DMS 273 treated with DMSO at 0.1 percent for 48 hours (cell line): Measurements from ENCODE around the gene IRS2.
A peak's percentile ranks its signal among the peaks of the same experiment; 100 is the strongest.
"Not testable (repeated sequence)": the region's sequence is repeated elsewhere in the genome, so short reads cannot be mapped to it uniquely, and the experiment has no call there.

Experiments
- DNase-seq: peaks from one replicate; lab custom pipeline; 2025; lab: John Stamatoyannopoulos, UW

Gene IRS2

DNA sequence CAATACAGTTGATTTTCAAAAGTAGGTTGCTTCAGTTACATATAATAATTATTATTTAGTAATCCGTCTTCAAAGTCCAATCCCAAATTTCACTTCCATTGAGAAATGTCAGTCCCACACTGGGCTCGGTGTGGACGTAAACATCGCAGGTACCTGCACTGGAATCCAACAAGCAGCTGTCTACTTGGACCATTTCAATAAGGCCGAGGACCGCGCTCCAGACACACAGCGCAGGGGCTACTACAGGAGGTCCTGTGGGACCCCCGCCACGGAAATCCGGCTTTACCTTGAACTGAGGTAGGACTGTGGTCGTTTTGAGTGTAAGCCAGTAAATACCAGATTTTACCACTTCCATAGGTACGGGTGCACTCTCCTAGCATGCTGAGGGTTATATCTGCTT, 30.8 kb downstream of the IRS2 start:
- DNase-seq = no peak

DNA sequence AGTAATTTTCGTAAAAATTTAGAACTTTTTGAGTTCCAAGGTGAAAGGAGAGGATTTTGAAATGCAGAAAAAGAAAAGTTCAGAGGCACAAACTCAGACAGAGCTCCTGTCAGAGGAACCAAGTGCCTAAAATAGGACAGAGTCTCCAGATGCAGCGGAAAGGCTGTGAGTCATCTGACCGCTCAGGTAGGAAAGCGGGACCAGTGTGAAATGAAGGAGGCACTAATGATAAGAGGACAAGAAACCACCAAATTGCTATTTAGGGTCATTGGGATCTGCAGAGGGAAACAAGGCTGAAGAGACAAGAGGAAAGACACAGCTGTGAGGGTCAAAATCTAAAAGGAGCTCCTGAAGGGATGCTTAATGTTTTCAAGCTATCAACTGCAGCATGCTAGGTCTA, 34.9 kb downstream of the IRS2 start:
- DNase-seq = no peak

DNA sequence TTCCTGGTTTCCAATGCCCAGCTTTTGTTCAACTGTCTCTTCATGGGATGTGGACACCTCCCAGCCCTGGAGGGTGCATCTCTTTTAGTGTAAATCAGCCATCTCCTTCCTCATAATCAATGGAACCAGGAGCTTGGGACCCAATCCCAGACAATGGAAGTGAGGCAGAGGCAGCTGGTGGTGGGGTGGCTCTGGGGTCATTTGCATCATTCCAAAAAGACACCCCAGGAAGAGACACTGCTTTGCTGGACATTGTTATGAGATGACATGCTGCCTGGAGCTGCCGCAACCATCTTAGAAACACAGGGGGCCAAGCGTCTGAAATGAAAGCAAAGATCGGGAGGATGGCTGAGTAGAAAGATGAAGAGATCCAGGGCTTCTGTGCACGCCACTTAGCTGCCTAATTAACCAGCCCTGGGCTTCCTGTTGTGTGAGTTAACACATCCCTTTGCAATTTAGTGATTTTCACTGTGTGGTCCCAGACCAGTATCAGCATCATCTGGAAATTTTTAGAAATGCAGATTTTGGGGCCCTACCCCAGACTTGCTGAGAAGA, 36.1 kb downstream of the IRS2 start:
- DNase-seq = no peak

DNA sequence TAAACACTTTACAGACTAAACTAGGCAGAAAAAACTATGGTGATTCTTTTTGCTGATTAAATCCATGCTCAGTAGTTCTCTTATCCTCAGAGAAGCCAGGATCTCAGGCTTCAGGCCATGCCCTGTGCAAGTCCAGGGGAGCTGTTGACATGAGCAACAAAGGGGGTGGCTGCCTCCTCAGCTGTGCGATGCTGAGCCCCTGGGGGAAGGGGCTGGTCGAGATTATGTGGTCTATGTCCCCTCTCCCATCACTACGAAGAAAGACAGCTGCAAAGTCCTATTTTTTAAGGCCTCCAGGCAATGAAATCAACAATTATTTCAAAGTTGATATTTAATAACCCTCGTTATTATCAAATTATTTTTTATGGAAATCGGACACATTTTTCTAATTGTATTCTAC, 37.0 kb downstream of the IRS2 start:
- DNase-seq = no peak

DNA sequence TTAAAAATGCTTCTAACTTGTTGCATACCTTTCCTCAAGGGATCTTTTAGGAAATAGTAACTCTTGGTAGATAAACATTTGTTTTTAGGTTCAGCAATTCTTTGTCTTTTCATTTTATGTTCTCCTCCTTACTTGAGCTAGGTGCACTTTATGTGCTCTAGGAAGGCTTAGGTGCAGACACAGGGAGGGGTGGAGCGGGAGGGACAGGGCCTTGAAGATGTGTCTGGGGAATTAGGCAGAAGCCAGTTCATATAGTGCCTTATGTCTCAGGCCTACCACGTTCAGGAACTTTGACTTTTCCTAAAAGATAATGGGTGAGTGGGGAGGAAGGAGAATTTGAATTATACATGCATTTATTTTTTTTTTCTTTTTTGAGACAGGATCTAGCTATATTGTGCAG, 37.7 kb downstream of the IRS2 start:
- DNase-seq = no peak

DNA sequence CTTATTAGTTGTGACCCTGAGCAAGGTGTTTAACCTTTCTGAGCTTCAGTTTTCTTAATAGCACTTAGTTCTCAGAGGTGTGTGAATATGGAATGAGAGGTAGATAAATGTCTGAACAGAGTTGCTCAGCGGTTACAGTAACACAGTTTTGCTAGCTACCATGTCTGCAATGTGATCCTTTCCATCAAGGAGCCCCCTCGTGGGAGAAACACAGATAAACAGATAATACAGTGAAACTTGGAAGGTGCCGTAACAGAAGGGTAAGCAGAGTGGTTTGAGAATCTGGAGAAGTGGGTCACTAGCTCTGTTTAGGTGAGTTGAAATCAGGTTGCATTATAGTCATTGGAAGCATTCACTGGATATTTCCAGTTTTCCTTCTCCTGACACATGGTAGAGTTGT, 38.9 kb downstream of the IRS2 start:
- no peak for DNase-seq

DNA sequence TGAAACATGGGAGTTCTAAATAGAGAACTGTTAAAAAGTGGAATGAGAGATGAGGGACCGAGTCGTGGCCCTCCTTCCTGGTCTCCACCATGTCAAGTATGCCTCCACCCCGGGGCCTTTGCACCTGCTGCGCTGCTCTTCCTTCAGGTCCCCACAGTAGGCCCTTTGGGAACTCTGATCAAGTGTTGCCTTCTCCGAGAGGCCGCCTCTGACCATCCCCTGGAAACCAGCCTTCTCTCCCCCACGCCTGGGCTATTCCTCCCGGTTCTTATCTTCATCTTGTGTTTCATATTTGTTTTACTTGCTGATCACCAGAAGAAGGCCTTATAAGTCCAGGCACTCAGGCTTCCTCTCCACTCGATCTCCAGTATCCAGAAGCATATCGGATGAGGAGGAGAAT, 40.0 kb downstream of the IRS2 start:
- DNase-seq = no peak

DNA sequence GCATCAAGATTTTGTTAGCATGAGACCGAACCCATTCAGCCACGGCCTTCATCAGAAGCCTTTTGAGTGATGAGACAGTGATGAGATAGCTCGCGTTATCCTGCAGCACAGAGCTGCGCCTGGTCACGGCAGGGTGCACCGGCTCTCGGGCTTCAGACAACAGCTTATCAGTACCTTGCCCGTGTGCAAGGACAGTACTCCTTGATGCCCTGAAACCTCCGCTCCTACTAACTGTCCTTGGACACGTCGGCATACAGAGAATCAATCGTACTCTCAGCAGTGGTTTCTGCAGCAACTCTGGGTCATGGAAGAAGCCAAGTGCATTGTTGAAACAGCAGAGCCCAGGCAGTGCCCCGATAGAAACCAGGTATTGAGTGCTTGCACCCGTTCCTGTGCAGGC, 40.7 kb downstream of the IRS2 start:
- DNase-seq = no peak

DNA sequence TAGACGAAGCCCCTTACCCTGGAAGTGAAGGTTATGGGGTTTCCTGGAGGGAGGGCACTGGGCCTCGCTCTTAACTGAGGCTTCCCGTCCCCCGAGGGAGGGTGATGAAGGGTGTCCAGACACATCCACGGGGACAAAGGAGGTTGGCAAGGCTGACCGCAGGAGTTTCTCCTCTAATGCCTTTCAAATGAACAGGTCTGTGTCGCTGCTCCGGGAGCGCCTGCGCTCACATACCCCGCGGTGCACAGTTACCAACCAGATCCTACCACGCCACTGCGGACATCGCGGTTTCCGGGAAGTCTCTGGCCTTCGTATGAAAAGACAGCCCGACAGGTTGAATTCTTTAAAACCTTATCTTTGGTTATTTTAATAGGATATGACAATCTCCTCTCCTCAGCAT, 41.3 kb downstream of the IRS2 start:
- no peak for DNase-seq

DNA sequence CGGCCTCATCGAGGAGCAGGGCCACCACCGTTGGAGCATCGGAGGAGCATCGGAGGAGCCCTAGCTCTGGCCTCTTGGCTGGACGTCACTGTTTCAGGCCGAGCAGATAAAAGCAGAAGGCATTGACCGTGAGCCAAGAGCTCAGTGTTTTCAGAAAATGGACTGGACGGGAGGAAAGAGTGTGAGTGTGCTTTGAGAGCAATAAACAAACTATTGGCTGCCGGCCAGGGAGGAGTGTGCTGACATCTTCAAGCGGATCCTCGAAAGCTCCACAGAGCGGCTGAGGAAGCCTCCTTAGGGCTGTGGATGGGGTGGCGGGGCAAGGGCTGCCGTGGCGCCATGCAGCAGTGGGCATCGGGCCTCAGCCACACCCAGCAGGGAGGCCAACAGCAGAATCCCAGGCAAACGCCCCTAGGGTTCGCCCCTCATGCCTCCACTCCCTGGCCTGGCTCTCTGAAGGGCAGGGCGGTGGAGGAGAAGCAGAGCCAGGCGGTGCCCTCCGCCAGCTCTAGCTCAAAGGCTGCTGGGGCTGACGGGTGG, 41.8 kb downstream of the IRS2 start:
- no peak for DNase-seq

DNA sequence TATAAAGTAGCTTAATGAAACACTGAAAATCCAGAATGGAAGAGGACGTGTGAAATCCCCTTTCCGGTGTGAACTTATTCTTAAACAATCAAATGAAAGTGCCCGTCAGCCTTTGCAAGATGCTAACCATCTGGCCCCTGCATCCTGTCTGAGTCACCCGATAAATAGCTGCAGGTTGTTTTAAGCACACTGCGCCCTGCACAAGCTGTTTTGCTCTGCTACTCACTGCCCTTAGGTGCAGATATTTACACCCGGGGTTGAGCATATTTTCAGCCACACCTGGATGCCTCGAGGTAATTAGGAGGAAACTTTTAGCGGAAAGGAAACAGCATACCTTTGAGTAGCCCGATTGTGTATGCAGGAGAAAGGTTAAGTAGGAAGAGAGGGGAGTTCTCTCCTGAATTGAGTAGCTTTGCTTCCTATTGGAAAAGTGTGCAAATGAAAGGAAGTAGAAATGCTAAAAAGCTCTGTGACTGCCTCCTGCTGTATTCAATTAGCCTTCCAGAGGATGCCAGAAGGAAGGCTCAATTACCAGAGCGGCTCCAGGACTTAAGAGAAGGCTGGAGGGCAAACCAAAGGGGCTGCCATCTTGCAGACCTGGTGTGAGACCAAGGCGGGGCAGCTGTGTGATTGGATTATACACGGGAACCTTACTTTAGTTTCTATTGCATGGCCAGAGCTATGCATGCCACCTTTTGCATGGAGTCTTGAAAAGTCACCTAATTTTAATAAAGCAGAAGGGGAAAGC, 42.5 kb downstream of the IRS2 start:
- peak; percentile 53 for DNase-seq

DNA sequence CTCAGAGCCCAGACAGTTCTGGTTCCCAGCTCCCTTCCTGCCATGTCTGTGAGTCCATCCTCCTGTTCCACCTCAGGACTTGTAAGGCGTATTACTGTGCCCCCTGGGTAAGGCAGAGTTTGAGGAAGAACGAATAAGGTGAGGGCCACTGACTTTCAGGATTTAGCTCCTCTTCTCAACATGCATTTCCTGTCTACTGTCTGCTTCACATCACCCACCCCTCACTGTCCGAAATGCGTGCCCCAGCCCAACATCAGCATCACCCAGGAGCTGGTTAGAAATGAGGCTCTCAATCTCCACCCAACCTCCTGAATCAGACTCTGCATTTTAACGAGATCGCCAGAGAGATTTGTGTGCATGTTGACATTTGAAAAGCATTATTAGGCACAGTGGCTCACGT, 44.4 kb downstream of the IRS2 start:
- DNase-seq = no peak

DNA sequence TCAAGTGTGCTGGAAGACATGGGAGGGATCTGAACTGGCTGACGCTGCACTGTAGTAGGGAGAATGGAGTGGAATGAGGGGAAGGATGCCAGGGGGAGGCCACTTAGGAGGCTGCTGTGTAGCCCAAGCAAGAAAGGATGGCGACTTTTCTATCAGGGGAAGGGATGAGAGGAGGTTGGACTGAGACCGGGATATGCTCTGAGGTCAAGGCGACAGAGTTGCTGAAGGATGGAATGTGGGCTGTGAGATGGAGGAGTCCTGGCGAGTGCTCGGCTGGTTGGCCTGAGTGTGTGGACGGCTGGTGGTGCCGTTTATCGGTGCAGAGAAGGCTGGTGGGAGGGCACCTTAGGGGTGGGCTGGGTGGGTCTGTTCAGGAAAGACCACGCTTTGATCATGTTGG, 45.7 kb downstream of the IRS2 start:
- no peak for DNase-seq

DNA sequence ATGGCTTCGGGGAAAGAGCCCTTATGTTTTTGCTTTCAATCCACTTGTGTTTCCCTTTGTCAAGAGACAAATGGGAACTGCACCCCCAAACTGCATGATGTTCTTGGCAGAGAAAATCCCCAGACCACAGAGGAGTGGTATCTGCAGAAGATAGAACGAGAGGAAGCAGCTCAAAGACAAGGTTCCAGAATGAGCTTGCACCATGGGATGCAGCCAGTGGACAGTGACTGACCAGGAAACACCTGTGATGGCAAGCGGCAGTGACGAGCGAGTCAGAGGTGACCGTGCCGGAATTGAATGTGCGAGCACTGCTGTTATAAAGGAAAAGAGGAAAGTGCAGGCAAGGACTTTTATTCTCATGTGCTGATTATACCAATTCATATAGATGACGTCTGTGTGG, 46.3 kb downstream of the IRS2 start:
- no peak for DNase-seq

DNA sequence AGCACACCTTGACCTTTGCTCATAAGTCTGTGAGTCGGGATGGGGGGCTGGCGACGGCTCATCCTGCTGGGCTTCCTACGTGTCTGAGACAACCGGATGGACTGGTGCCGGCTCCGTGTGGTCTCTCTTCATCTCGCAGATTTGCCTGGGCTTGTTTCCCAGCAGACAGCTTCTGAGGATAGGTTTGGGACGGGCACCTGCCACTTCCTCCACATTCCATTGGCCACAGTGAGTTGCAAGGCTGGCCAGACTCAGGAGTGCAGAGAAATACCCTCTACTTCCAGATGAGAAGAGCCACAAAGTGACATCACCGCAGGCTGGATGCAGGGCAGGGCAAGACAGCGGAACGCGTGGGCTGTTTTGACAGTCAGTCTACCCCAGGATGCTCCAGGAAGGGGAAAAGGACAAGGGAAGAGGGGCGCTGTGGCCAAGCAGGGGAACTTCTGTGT, 48.1 kb downstream of the IRS2 start:
- no peak for DNase-seq

DNA sequence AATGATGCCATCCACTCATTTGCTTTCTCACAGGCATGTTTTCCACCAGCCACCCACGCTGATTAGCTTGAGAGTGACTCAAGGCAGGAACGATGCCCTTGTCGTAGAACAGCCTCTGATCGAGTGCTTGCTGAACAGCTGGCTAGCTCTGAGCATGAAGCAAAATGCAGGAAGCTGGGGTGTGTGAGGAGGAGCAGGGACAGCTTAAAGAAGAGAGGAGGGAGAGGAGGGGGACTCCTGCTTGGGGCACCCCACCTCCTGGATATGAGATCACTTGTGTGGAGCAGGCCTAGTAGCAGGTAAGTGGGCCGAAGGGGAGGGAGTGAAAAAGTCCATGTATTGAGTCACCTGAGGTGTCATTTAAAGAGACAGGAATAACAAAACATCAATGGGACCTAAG, 48.8 kb downstream of the IRS2 start:
- DNase-seq = no peak

DNA sequence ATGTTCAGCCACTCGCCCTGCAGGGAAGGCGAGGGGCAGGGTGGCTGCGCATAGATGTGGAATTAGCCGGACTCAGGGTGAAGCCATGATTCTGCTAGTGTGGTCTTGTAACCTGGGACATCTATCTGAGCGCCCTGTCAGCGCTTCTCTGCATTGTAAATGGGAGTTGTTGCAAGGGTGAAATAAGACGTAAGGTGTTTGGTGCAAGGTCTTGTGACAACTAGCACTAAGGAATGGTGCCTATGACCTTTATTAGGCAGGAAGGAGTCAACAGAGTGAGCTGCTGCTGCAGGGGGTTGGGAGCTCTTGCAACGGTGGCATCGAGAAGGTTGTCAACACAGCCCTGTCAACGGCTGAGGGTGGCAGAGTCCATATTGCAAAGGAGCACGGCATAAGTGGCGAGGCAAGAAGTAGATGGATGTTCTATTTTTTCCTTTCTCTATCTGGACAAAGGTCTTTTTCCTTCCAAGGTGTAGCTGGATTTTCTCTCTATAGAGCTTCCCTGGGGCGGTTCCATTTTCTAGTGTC, 49.3 kb downstream of the IRS2 start:
- no peak for DNase-seq

DNA sequence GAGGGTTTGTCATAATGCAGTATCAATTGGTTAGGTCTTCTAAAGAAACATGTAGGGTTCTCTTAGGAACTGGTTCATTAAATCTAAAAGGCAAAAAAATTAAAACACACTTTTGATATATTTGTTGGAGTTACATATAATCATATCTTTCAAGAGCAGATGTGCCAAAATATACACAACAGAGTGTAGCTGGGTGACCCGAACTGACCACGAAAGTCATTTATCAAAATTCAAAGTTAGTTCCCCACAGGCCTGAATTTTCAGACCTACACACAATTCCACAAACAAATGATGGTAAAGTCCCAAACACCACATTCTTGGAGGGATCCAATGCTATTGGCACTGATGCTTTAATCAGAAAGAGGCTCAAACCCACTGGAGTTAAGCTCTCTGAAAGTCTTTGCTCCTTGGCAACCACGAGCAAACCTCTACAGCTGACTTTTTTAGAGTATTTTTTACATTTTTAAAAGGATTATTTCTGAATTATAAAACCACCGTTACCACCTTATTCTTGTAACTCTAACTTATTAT, 50.9 kb downstream of the IRS2 start:
- DNase-seq = no peak

DNA sequence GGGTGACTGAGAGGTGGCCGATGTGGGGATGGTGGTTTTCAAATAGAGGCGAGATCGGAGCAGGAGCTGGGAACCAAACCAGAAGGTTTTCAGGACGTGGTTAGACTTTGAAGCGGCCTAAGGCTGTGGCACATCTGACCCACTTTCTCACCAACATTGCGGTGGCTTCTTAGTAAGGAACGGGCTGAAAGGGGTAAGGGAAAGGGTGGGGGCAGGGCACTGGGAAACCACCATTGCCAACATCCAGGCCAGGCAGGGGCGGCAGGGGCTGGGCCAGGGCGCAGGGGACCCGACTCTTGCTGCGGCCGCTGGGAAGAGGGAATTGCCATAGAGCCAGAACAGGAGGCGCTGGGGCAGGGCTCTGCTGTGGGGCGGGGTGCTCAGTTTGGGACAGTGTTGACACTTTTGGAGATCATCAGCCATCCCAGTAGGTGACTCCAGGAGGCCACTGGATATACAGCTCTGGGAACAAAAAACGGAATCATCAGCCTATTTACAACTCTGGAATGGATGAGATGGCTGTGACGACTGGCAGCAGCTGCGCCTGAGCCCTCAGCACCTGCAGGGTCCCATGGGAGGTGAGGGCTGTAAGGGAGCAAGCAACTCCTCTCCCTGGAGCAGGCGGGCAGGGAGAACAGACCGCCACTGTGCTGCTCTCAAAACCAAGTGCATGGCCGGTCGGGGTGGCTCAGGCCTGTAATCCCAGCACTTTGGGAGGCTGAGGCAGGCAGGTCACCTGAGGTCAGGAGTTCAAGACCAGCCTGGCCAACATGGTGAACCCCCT, 52.2 kb downstream of the IRS2 start:
- DNase-seq = no peak

DNA sequence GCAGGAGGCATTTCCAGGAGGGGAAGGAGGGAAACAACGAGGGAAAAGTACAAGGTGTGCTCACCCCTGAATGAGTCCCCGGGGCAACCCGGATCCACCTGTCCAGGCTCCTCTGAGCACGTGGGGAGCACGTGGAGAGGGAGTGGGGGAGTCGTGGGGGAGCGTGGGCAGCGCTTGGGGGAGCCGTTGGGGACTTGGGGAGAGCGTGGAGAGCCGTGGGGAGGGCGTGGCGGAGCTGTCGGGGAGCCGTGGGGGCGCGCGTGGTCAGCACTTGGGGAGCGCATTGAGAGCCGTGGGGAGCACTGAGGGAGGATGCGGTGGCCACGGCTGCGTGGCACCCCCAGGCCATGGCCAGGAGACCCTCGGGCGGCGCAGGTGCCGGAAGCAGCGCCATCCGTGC, 52.8 kb downstream of the IRS2 start:
- DNase-seq = no peak

DNA sequence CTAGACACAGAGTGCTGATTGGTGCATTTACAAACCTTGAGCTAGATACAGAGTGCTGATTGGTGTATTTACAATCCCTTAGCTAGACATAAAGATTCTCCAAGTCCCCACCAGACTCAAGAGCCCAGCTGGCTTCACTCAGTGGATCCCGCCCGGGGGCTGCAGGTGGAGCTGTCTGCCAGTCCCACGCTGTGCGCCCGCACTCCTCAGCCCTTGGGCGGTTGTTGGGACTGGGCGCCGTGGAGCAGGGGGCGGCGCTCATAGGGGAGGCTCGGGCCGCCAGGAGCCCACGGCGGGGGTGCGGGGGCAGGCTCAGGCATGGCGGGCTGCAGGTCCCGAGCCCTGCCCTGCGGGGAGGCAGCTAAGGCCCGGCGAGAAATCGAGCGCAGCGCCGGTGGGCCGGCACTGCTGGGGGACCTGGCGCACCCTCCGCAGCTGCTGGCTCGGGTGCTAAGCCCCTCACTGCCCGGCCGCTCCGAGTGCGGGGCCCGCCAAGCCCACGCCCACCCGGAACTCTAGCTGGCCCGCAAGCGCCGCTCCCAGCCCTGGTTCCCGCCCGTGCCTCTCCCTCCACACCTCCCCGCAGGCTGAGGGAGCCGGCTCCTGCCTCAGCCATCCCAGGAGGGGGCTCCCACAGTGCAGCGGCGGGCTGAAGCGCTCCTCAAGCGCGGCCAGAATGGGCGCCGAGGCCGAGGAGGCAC, 53.8 kb downstream of the IRS2 start:
- DNase-seq = not testable (repeated sequence)

DNA sequence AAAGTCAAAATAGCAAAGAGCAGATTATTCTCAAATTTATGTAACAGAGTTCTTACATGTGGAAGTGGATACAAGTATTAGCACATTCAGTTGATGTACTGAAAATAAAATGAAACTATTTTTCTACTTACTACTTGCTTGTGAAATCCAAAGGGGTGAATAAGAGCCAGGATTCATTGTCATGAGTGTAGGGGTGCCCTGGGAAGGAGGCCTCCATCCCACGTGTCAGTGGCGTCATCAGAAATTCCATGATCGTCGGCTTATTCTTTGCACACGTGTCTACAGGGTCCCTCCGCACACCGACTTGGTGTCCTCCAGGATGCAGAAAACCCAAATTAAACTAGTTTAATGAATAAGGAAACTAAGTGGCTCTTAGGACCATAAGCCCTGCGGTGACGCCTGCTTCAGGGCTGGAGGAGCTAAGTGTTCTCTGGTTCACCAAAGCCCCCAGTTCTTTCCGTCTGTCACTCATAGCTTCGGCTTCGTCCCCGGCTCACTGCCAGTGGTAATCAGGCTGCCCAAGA, 55.5 kb downstream of the IRS2 start:
- DNase-seq = no peak
